ENCODE data around the gene FBLN7. TPM values are rescaled to one million over a fixed set of nuclear protein-coding genes. Genes with fewer than 3 reads are reported as not detected.

Gene FBLN7
- total and polyA plus RNA-seq, 2 of the 8 experiments (the other 6 are each of a cell fraction or from before 2014, with no cell fraction given), result 0.30 to 0.77 TPM

- Histone ChIP-seq H4K20me1 (replicated peaks in 1 of 2; ENCODE audit: control insufficient read depth in 1 of 2, insufficient read depth in 2 of 2, low read length in 2 of 2) (peaks cover 0 to 2% of the 10 kb centered on the region in 2 experiments), H2BK12ac (ENCODE audit: low read depth, low read length) (no peak overlapping the region), H3K23me2 (ENCODE audit: low read depth, low read length) (no peaks in the 10 kb centered on the region), H3K4me1 (replicated peaks in 1 of 4; ENCODE audit: control insufficient read depth in 3 of 4, insufficient read depth in 4 of 4, low read length in 3 of 4) (0 out of 7 replicates have a peak, but pooled peaks cover 0 to 3% (median 0%) of the 10 kb centered on the region in 4 experiments), H2AFZ (ENCODE audit: low read length) (no peak overlapping the region), H3K27me3 (replicated peaks in 1 of 4; ENCODE audit: control insufficient read depth in 3 of 4, extremely low read depth in 1 of 4, insufficient read depth in 3 of 4, low read length in 3 of 4) (0 out of 7 replicates have a peak, but pooled peaks cover 0 to 2% (median 0%) of the 10 kb centered on the region in 4 experiments), H3K79me1 (ENCODE audit: low read depth, low read length) (no peaks in the 10 kb centered on the region), H3K9ac (replicated peaks in 1 of 4; ENCODE audit: extremely low read depth in 1 of 4, low read depth in 3 of 4, low read length in 3 of 4) (no peak overlapping the region), H3K4ac (replicated peaks; ENCODE audit: insufficient read length, low read depth, low read length) (no peak overlapping the region), H4K91ac (replicated peaks; ENCODE audit: insufficient read length, low read length) (no peak overlapping the region), H2BK15ac (ENCODE audit: low read length) (no peak overlapping the region), H3K18ac (ENCODE audit: extremely low read depth, low read length) (no peak overlapping the region), H2AK5ac (ENCODE audit: low read depth, low read length) (no peak overlapping the region), H3K79me2 (ENCODE audit: control insufficient read depth in 1 of 2, insufficient read depth in 2 of 2, low read length in 2 of 2) (no peaks in the 10 kb centered on the region), H3K56ac (replicated peaks; ENCODE audit: insufficient read length, low read depth, low read length) (no peak overlapping the region), H2BK5ac (ENCODE audit: low read depth, low read length) (no peak overlapping the region), H2BK120ac (replicated peaks; ENCODE audit: low read depth, low read length) (no peak overlapping the region), H3K36me3 (ENCODE audit: control insufficient read depth in 2 of 4, insufficient read depth in 4 of 4, low read length in 3 of 4) (no peaks in the 10 kb centered on the region), H3K4me3 (ENCODE audit: extremely low read depth in 1 of 4, insufficient read depth in 2 of 4, low read depth in 3 of 4, low read length in 4 of 4) (no peak overlapping the region), H3K23ac (ENCODE audit: insufficient read length) (no peak overlapping the region), H3K27ac (ENCODE audit: low read depth, low read length) (no peak overlapping the region), H3K14ac (ENCODE audit: insufficient read length) (no peak overlapping the region), H2BK20ac (ENCODE audit: low read length) (no peak overlapping the region), H4K8ac (ENCODE audit: extremely low read depth, insufficient read depth, low read length) (no peak overlapping the region), H4K5ac (ENCODE audit: insufficient read length, low read depth, low read length) (no peak overlapping the region), H3K4me2 (ENCODE audit: insufficient read depth in 1 of 2, low read depth in 2 of 2, low read length in 2 of 2) (no peak overlapping the region), H3K9me3 (ENCODE audit: insufficient read depth in 2 of 2, low read depth in 1 of 2, low read length in 1 of 2) (no peaks in the 10 kb centered on the region)
- ChIA-PET CTCF (ENCODE audit: partially characterized antibody) (interaction anchor here (0.6 to 1.1 kb wide), 4 partner anchors 10 to 849 kb away, joined by 3 to 4 read pairs (median 3); partner anchors contain the start of gene FBLN7), POLR2A (ENCODE audit: partially characterized antibody) (interaction anchor here (0.6 kb wide), 1 partner anchor 9 kb away, joined by 3 read pairs; the partner anchor contains the start of gene FBLN7)
- 86% methylated on average over 15 of the region's 17 CpGs; no CpG with 5 or more reads in 1 of the 2 experiments for WGBS, 2 experiments (ENCODE audit: extremely low coverage in 1 of 2, insufficient coverage in 1 of 2, insufficient read length in 1 of 2, insufficient replicate concordance in 2 of 2, low coverage in 1 of 2, low lambda C conversion rate in 2 of 2, missing lambda C conversion rate in 1 of 2)
- DNase-seq (ENCODE audit: low read depth in 1 of 2, low spot score in 2 of 2) (peak in 1 of 2 experiments; percentile 39), FAIRE-seq (no peak)
- TF ChIP-seq SIX5 (IDR thresholded peaks at IDR 0.05; ENCODE audit: low read depth, low read length) (no peak), FOSL1 (IDR thresholded peaks at IDR 0.05; ENCODE audit: insufficient read depth, low read depth, low read length) (no peak), CBX5 (IDR thresholded peaks at IDR 0.05; ENCODE audit: low read depth, low read length) (no peak), POLR2A (IDR thresholded peaks at IDR 0.05; ENCODE audit: control extremely low read depth in 1 of 2, low read depth in 2 of 2, low read length in 2 of 2) (no peak), SIRT6 (IDR thresholded peaks at IDR 0.05; ENCODE audit: low read length) (no peak), JUND (IDR thresholded peaks at IDR 0.05; ENCODE audit: low read length) (no peak), TCF12 (IDR thresholded peaks at IDR 0.05; ENCODE audit: low read depth, low read length) (no peak), NRF1 (IDR thresholded peaks at IDR 0.05; ENCODE audit: low read depth, low read length) (no peak), ASH2L (IDR thresholded peaks at IDR 0.05; ENCODE audit: low read length) (no peak), TAF1 (IDR thresholded peaks at IDR 0.05; ENCODE audit: low read depth, low read length) (no peak), E2F6 (IDR thresholded peaks at IDR 0.05) (no peak)
- TF ChIP-seq, protein P1, sequence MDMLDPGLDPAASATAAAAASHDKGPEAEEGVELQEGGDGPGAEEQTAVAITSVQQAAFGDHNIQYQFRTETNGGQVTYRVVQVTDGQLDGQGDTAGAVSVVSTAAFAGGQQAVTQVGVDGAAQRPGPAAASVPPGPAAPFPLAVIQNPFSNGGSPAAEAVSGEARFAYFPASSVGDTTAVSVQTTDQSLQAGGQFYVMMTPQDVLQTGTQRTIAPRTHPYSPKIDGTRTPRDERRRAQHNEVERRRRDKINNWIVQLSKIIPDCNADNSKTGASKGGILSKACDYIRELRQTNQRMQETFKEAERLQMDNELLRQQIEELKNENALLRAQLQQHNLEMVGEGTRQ (IDR thresholded peaks at IDR 0.05; ENCODE audit: low read length), result no peak
These were observed 9.4 kb downstream of the FBLN7 start for GRCh38 chr2:112147382-112148168.

Measured in H1 (cell line).